GM12865 (cell line): Measurements from ENCODE around the gene RYR1.
"Not testable (repeated sequence)": the region's sequence is repeated elsewhere in the genome, so short reads cannot be mapped to it uniquely, and the experiment has no call there.

Experiments used
- DNase-seq: peaks from one replicate; pipeline ENCODE4 v3.0.0; 2010; ENCODE audit warnings: low read depth
- H3K4me3 ChIP-seq: 2 replicates; pipeline ENCODE4 v1.5.1; 2011; ENCODE audit warnings: mild to moderate bottlenecking, low read depth, low read length, control low read depth
- CTCF ChIP-seq: IDR thresholded peaks from 2 replicates; pipeline ENCODE4 v1.5.1; 2011; ENCODE audit warnings: low read length, control low read depth, low read depth, inconsistent platforms; ENCODE audit not compliant: insufficient read depth; ENCODE audit errors: missing control alignments

RYR1 gene

GRCh38 chr19:38490861-38491260, 57.4 kb downstream of the RYR1 start:
- no peak overlapping the region for H3K4me3 ChIP-seq
- no peak for DNase-seq
- TF ChIP-seq CTCF = no peak

GRCh38 chr19:38492181-38492813, 58.8 kb downstream of the RYR1 start:
- no peak for DNase-seq
- no peak overlapping the region for H3K4me3 ChIP-seq
- no peak for TF ChIP-seq CTCF

- no peak overlapping the region for H3K4me3 ChIP-seq
- DNase-seq = no peak
- TF ChIP-seq CTCF = no peak
Observed at GRCh38 chr19:38494379-38494778, 60.9 kb downstream of the RYR1 start.

- DNase-seq, H3K4me3 ChIP-seq: not testable (repeated sequence)
Observed at GRCh38 chr19:38495375-38495774, 61.9 kb downstream of the RYR1 start.

GRCh38 chr19:38496116-38496515, 62.6 kb downstream of the RYR1 start:
- H3K4me3 ChIP-seq = no peak overlapping the region
- TF ChIP-seq CTCF = no peak

GRCh38 chr19:38496603-38497487, 63.4 kb downstream of the RYR1 start:
- no peak overlapping the region for H3K4me3 ChIP-seq
- TF ChIP-seq CTCF = no peak
- DNase-seq = no peak

More at GRCh38 chr19:38496116-38496515, 62.6 kb downstream of the RYR1 start:
- no peak for DNase-seq

- DNase-seq = no peak
- no peak for TF ChIP-seq CTCF
- no peak overlapping the region for H3K4me3 ChIP-seq
Observed at GRCh38 chr19:38497907-38498306, 64.4 kb downstream of the RYR1 start.
